ENCODE results near the gene ARID1B. TPM values are rescaled to one million over a fixed set of nuclear protein-coding genes. Genes with fewer than 3 reads are reported as not detected.

Gene ARID1B
- total and polyA plus RNA-seq, 2 of the 13 experiments (the other 11 are each of a cell fraction or from before 2014, with no cell fraction given): 20.1 to 32.6 TPM

DNA sequence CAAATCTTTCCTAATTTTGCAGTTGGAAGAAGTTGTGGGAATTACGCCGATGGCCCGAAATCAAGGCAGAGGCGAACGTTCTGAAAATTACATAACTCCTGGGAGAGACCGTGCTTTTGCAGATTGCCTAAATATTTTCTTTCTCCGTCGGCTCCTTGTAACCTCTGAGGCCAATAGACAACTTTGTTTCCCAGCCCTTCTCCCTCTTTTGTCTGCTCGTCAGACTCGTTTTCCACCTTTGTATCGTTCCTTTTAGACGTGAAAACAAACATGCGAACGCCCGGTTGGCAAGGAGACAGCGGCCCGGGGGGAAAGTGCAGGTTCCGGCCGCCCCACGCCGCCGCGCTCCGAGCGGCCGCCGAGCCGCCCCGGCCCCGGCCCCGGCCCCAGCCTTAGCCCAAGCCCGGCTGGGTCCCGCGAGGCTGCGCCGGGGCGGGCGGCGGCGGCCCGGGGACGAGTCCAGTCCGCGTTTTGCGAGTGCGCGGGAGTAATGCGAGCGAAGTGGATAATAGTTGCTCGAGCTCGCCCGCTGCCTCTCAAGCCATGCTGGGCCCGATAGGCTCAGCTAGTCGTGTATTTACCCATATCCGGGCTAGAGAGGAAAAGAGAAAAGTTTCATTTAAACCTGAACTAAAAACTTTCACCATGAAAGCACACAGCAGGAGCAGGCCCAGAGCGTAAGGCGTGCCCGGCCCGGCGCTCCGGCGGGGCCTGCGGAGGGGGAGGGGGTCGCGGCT, at the start of gene ARID1B (continued):
- TF ChIP-seq PRPF4 (IDR thresholded peaks at IDR 0.05; ENCODE audit: low read depth, low read length, poor library complexity, severe bottlenecking): peak; percentile 64
- TF ChIP-seq ZNF766 (CRISPR knock-in tag; IDR thresholded peaks at IDR 0.05; ENCODE audit: borderline replicate concordance): peak; percentile 49; the same call in 1 of the 2 replicates
- no peak for TF ChIP-seq SSRP1 (CRISPR knock-in tag; IDR thresholded peaks at IDR 0.05)
- no peak for TF ChIP-seq PCBP1 (IDR thresholded peaks at IDR 0.05; ENCODE audit: borderline replicate concordance, low read depth, low read length)
- TF ChIP-seq IRF2 (CRISPR knock-in tag; IDR thresholded peaks at IDR 0.05): 0 out of 2 replicates have a peak, but pooled peaks have one; percentile 29
- no peak for TF ChIP-seq ZFP62 (CRISPR knock-in tag; IDR thresholded peaks at IDR 0.05)
- TF ChIP-seq CREM (IDR thresholded peaks at IDR 0.05): no peak
- no peak for TF ChIP-seq CREM (CRISPR knock-in tag; IDR thresholded peaks at IDR 0.05)
- TF ChIP-seq, protein P1, sequence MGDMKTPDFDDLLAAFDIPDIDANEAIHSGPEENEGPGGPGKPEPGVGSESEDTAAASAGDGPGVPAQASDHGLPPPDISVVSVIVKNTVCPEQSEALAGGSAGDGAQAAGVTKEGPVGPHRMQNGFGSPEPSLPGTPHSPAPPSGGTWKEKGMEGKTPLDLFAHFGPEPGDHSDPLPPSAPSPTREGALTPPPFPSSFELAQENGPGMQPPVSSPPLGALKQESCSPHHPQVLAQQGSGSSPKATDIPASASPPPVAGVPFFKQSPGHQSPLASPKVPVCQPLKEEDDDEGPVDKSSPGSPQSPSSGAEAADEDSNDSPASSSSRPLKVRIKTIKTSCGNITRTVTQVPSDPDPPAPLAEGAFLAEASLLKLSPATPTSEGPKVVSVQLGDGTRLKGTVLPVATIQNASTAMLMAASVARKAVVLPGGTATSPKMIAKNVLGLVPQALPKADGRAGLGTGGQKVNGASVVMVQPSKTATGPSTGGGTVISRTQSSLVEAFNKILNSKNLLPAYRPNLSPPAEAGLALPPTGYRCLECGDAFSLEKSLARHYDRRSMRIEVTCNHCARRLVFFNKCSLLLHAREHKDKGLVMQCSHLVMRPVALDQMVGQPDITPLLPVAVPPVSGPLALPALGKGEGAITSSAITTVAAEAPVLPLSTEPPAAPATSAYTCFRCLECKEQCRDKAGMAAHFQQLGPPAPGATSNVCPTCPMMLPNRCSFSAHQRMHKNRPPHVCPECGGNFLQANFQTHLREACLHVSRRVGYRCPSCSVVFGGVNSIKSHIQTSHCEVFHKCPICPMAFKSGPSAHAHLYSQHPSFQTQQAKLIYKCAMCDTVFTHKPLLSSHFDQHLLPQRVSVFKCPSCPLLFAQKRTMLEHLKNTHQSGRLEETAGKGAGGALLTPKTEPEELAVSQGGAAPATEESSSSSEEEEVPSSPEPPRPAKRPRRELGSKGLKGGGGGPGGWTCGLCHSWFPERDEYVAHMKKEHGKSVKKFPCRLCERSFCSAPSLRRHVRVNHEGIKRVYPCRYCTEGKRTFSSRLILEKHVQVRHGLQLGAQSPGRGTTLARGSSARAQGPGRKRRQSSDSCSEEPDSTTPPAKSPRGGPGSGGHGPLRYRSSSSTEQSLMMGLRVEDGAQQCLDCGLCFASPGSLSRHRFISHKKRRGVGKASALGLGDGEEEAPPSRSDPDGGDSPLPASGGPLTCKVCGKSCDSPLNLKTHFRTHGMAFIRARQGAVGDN (CRISPR knock-in tag; IDR thresholded peaks at IDR 0.05): peak; percentile 72
- no peak for TF ChIP-seq ZNF644 (CRISPR knock-in tag; IDR thresholded peaks at IDR 0.05; ENCODE audit: low read depth)
- TF ChIP-seq MIXL1 (CRISPR knock-in tag; IDR thresholded peaks at IDR 0.05): peak; percentile 72
- TF ChIP-seq RBAK (CRISPR knock-in tag; IDR thresholded peaks at IDR 0.05): no peak
- TF ChIP-seq POLR2AphosphoS5 (IDR thresholded peaks at IDR 0.05; ENCODE audit: low read depth, low read length): peak; percentile 72
- TF ChIP-seq, protein P2, sequence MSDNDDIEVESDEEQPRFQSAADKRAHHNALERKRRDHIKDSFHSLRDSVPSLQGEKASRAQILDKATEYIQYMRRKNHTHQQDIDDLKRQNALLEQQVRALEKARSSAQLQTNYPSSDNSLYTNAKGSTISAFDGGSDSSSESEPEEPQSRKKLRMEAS (IDR thresholded peaks at IDR 0.05): no peak; the same call in 1 of the 2 replicates
- TF ChIP-seq ZNF607 (CRISPR knock-in tag; IDR thresholded peaks at IDR 0.05; ENCODE audit: borderline replicate concordance): peak; percentile 25; the same call in 1 of the 2 replicates
- TF ChIP-seq, protein P3, sequence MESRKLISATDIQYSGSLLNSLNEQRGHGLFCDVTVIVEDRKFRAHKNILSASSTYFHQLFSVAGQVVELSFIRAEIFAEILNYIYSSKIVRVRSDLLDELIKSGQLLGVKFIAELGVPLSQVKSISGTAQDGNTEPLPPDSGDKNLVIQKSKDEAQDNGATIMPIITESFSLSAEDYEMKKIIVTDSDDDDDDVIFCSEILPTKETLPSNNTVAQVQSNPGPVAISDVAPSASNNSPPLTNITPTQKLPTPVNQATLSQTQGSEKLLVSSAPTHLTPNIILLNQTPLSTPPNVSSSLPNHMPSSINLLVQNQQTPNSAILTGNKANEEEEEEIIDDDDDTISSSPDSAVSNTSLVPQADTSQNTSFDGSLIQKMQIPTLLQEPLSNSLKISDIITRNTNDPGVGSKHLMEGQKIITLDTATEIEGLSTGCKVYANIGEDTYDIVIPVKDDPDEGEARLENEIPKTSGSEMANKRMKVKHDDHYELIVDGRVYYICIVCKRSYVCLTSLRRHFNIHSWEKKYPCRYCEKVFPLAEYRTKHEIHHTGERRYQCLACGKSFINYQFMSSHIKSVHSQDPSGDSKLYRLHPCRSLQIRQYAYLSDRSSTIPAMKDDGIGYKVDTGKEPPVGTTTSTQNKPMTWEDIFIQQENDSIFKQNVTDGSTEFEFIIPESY (CRISPR knock-in tag; IDR thresholded peaks at IDR 0.05): 0 out of 2 replicates have a peak, but pooled peaks have one; percentile 42
- TF ChIP-seq ZNF570 (CRISPR knock-in tag; IDR thresholded peaks at IDR 0.05; ENCODE audit: borderline replicate concordance): no peak
- TF ChIP-seq CBX1 (IDR thresholded peaks at IDR 0.05; ENCODE audit: low read depth): no peak
- TF ChIP-seq, protein P4, sequence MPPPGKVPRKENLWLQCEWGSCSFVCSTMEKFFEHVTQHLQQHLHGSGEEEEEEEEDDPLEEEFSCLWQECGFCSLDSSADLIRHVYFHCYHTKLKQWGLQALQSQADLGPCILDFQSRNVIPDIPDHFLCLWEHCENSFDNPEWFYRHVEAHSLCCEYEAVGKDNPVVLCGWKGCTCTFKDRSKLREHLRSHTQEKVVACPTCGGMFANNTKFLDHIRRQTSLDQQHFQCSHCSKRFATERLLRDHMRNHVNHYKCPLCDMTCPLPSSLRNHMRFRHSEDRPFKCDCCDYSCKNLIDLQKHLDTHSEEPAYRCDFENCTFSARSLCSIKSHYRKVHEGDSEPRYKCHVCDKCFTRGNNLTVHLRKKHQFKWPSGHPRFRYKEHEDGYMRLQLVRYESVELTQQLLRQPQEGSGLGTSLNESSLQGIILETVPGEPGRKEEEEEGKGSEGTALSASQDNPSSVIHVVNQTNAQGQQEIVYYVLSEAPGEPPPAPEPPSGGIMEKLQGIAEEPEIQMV (CRISPR knock-in tag; IDR thresholded peaks at IDR 0.05; ENCODE audit: low read depth): no peak
- TF ChIP-seq HNF4G (IDR thresholded peaks at IDR 0.05; ENCODE audit: borderline replicate concordance, low read depth, low read length): 0 out of 2 replicates have a peak, but pooled peaks have one; percentile 5
- TF ChIP-seq HNF4G (CRISPR knock-in tag; IDR thresholded peaks at IDR 0.05; ENCODE audit: borderline replicate concordance, low read depth): no peak
